ENCODE data around the gene TCERG1L. TPM values are rescaled to one million over a fixed set of nuclear protein-coding genes. Genes with fewer than 3 reads are reported as not detected.

Gene TCERG1L
- total RNA-seq, 2 donors from 2014 or later = 1.6 to 4.5 TPM

GRCh38 chr10:131221632-131222277, 89.8 kb downstream of the TCERG1L start:
- Mint-ChIP-seq H3K4me1 (no peaks in the 10 kb centered on the region), H3K27ac (no peak overlapping the region), H3K9me3 (no peaks in the 10 kb centered on the region), H3K27me3 (ENCODE audit: insufficient read depth) (no peaks in the 10 kb centered on the region), H3K4me3 (no peak overlapping the region), H3K36me3 (ENCODE audit: low read depth) (no peaks in the 10 kb centered on the region)
- Histone ChIP-seq H3K9me3 (ENCODE audit: control insufficient read depth, low read length) (no peaks in the 10 kb centered on the region), H3K36me3 (ENCODE audit: control insufficient read depth, insufficient read depth, low read length) (no peaks in the 10 kb centered on the region), H3K4me3 (ENCODE audit: low read length) (no peak overlapping the region), H3K9ac (ENCODE audit: extremely low read depth, low read length, poor library complexity, severe bottlenecking) (no peak overlapping the region), H3K27me3 (ENCODE audit: control insufficient read depth, insufficient read depth, low read length, poor library complexity, severe bottlenecking) (no peaks in the 10 kb centered on the region), H3K27ac (ENCODE audit: low read depth, low read length) (no peak overlapping the region), H3K4me1 (ENCODE audit: control insufficient read depth, insufficient read depth, low read length) (no peaks in the 10 kb centered on the region)
- no peak for TF ChIP-seq CTCF (conservative IDR thresholded peaks at IDR 0.05)
- WGBS, 2 experiments (ENCODE audit: insufficient coverage in 1 of 2, insufficient read length in 1 of 2) = 94 to 95% methylated on average over 18 to 23 of the region's 23 CpGs
- DNase-seq = no peak

- no peak overlapping the region for H3K9ac ChIP-seq (ENCODE audit: extremely low read depth, low read length, poor library complexity, severe bottlenecking)
- H3K9me3 Mint-ChIP-seq = no peaks in the 10 kb centered on the region
- H3K36me3 ChIP-seq (ENCODE audit: control insufficient read depth, insufficient read depth, low read length) = no peaks in the 10 kb centered on the region
- H3K27ac ChIP-seq (ENCODE audit: low read depth, low read length) = no peak overlapping the region
- TF ChIP-seq CTCF (conservative IDR thresholded peaks at IDR 0.05) = no peak
- DNase-seq = no peak
- H3K27ac Mint-ChIP-seq = no peak overlapping the region
- H3K27me3 Mint-ChIP-seq (ENCODE audit: insufficient read depth) = no peaks in the 10 kb centered on the region
- H3K27me3 ChIP-seq (ENCODE audit: control insufficient read depth, insufficient read depth, low read length, poor library complexity, severe bottlenecking) = no peaks in the 10 kb centered on the region
- no peak overlapping the region for H3K4me3 Mint-ChIP-seq
- no peak overlapping the region for H3K4me3 ChIP-seq (ENCODE audit: low read length)
- no peaks in the 10 kb centered on the region for H3K4me1 ChIP-seq (ENCODE audit: control insufficient read depth, insufficient read depth, low read length)
- no peaks in the 10 kb centered on the region for H3K4me1 Mint-ChIP-seq
- WGBS, 2 experiments (ENCODE audit: insufficient coverage in 1 of 2, insufficient read length in 1 of 2) = 89 to 91% methylated on average over 5 to 11 of the region's 11 CpGs
- no peaks in the 10 kb centered on the region for H3K9me3 ChIP-seq (ENCODE audit: control insufficient read depth, low read length)
- H3K36me3 Mint-ChIP-seq (ENCODE audit: low read depth) = no peaks in the 10 kb centered on the region
These were observed 90.8 kb downstream of the TCERG1L start for GRCh38 chr10:131220601-131221171.

- no peak overlapping the region for H3K4me3 Mint-ChIP-seq
- no peaks in the 10 kb centered on the region for H3K27me3 Mint-ChIP-seq (ENCODE audit: insufficient read depth)
- H3K27ac ChIP-seq (ENCODE audit: low read depth, low read length) = no peak overlapping the region
- H3K4me1 Mint-ChIP-seq = peaks cover under 1% of the 10 kb centered on the region
- TF ChIP-seq CTCF (conservative IDR thresholded peaks at IDR 0.05) = no peak
- no peaks in the 10 kb centered on the region for H3K9me3 ChIP-seq (ENCODE audit: control insufficient read depth, low read length)
- H3K9ac ChIP-seq (ENCODE audit: extremely low read depth, low read length, poor library complexity, severe bottlenecking) = no peak overlapping the region
- no peak overlapping the region for H3K4me3 ChIP-seq (ENCODE audit: low read length)
- DNase-seq = no peak
- WGBS, 2 experiments (ENCODE audit: insufficient coverage in 1 of 2, insufficient read length in 1 of 2) = 91 to 100% methylated on average over 7 to 15 of the region's 15 CpGs
- H3K27ac Mint-ChIP-seq = no peak overlapping the region
- H3K4me1 ChIP-seq (ENCODE audit: control insufficient read depth, insufficient read depth, low read length) = no peaks in the 10 kb centered on the region
- H3K36me3 ChIP-seq (ENCODE audit: control insufficient read depth, insufficient read depth, low read length) = no peaks in the 10 kb centered on the region
- no peaks in the 10 kb centered on the region for H3K27me3 ChIP-seq (ENCODE audit: control insufficient read depth, insufficient read depth, low read length, poor library complexity, severe bottlenecking)
- no peaks in the 10 kb centered on the region for H3K9me3 Mint-ChIP-seq
- no peaks in the 10 kb centered on the region for H3K36me3 Mint-ChIP-seq (ENCODE audit: low read depth)
These were observed 91.5 kb downstream of the TCERG1L start for GRCh38 chr10:131219955-131220489.

Data from endodermal cell (in vitro differentiated cells).